Measurements from ENCODE around the gene ACOT9. TPM values are rescaled to one million over a fixed set of nuclear protein-coding genes. Genes with fewer than 3 reads are reported as not detected.
"Not testable (repeated sequence)": the region's sequence is repeated elsewhere in the genome, so short reads cannot be mapped to it uniquely, and the experiment has no call there.

The ACOT9 gene
- polyA plus RNA-seq, 3 donors: 11.8 to 37.2 (median 34.7) TPM

GRCh38 chrX:23770142-23770541, 27.1 kb upstream of the ACOT9 start:
- H3K27ac ChIP-seq (ENCODE audit: low read depth, low read length): no peak overlapping the region
- WGBS, 3 donors: 88 to 100% (median 90%) methylated on average over 2 of the region's 2 CpGs

- 53 to 58% (median 56%) methylated on average over 23 to 28 of the region's 28 CpGs for WGBS, 3 donors
- no peak overlapping the region for H3K27ac ChIP-seq (ENCODE audit: low read depth, low read length)
Measured at GRCh38 chrX:23766650-23767551, 23.8 kb upstream of the ACOT9 start.

GRCh38 chrX:23765868-23766267, 22.8 kb upstream of the ACOT9 start:
- WGBS, 3 donors: 89 to 96% (median 91%) methylated on average over 12 to 16 of the region's 16 CpGs
- no peak overlapping the region for H3K27ac ChIP-seq (ENCODE audit: low read depth, low read length)

GRCh38 chrX:23765449-23765848, 22.4 kb upstream of the ACOT9 start:
- WGBS, 3 donors: 72 to 86% (median 73%) methylated on average over 5 of the region's 5 CpGs
- no peak overlapping the region for H3K27ac ChIP-seq (ENCODE audit: low read depth, low read length)

- 67 to 87% (median 69%) methylated on average over 4 of the region's 4 CpGs for WGBS, 3 donors
Measured at GRCh38 chrX:23764188-23764984, 21.3 kb upstream of the ACOT9 start.

GRCh38 chrX:23759821-23760220, 16.7 kb upstream of the ACOT9 start:
- H3K27ac ChIP-seq (ENCODE audit: low read depth, low read length): no peak overlapping the region
- WGBS, 3 donors: 80 to 87% (median 84%) methylated on average over 2 of the region's 2 CpGs

More at GRCh38 chrX:23764188-23764984, 21.3 kb upstream of the ACOT9 start:
- H3K27ac ChIP-seq (ENCODE audit: low read depth, low read length): no peak overlapping the region

- 0 to 4% (median 3%) methylated on average over 4 of the region's 4 CpGs for WGBS, 3 donors
Measured at GRCh38 chrX:23756165-23756564, 13.1 kb upstream of the ACOT9 start.

GRCh38 chrX:23754664-23755063, 11.6 kb upstream of the ACOT9 start:
- WGBS, 3 donors: 36 to 96% (median 77%) methylated on average over 1 of the region's 1 CpG
- no peak overlapping the region for H3K27ac ChIP-seq (ENCODE audit: low read depth, low read length)

More at GRCh38 chrX:23756165-23756564, 13.1 kb upstream of the ACOT9 start:
- H3K27ac ChIP-seq (ENCODE audit: low read depth, low read length): no peak overlapping the region

GRCh38 chrX:23752740-23753415, 9.8 kb upstream of the ACOT9 start:
- 67 to 80% (median 70%) methylated on average over 2 of the region's 2 CpGs for WGBS, 3 donors
- H3K27ac ChIP-seq (ENCODE audit: low read depth, low read length): no peak overlapping the region

GRCh38 chrX:23749576-23749975, 6.5 kb upstream of the ACOT9 start:
- WGBS, 3 donors: 58 to 72% (median 61%) methylated on average over 2 of the region's 2 CpGs
- H3K27ac ChIP-seq (ENCODE audit: low read depth, low read length): no peak overlapping the region

- H3K27ac ChIP-seq (ENCODE audit: low read depth, low read length): no peak overlapping the region
- WGBS, 3 donors: 82 to 87% (median 84%) methylated on average over 4 of the region's 4 CpGs
Measured at GRCh38 chrX:23749129-23749528, 6.1 kb upstream of the ACOT9 start.

GRCh38 chrX:23745786-23746185, 2.7 kb upstream of the ACOT9 start:
- 25 to 56% (median 43%) methylated on average over 3 of the region's 3 CpGs for WGBS, 3 donors
- H3K27ac ChIP-seq (ENCODE audit: low read depth, low read length): no peak overlapping the region

- WGBS, 3 donors: 43 to 73% (median 64%) methylated on average over 14 of the region's 14 CpGs
- not testable (repeated sequence) for H3K27ac ChIP-seq (ENCODE audit: low read depth, low read length)
Measured at GRCh38 chrX:23743623-23743971, 521 bp upstream of the ACOT9 start.

GRCh38 chrX:23742174-23742696, 841 bp downstream of the ACOT9 start:
- peak overlapping the region; percentile 55 for H3K27ac ChIP-seq (ENCODE audit: low read depth, low read length)
- 2 to 30% (median 8%) methylated on average over 6 of the region's 6 CpGs for WGBS, 3 donors

- no peak overlapping the region for H3K27ac ChIP-seq (ENCODE audit: low read depth, low read length)
Measured at GRCh38 chrX:23737413-23737812, 5.7 kb downstream of the ACOT9 start.

GRCh38 chrX:23736030-23736429, 7.0 kb downstream of the ACOT9 start:
- H3K27ac ChIP-seq (ENCODE audit: low read depth, low read length): no peak overlapping the region
- WGBS, 3 donors: 49 to 92% (median 61%) methylated on average over 3 of the region's 3 CpGs

GRCh38 chrX:23732704-23733103, 10.4 kb downstream of the ACOT9 start:
- H3K27ac ChIP-seq (ENCODE audit: low read depth, low read length): no peak overlapping the region
- WGBS, 3 donors: 61 to 91% (median 72%) methylated on average over 5 of the region's 5 CpGs

- WGBS, 3 donors: 67 to 92% (median 82%) methylated on average over 1 of the region's 1 CpG
- H3K27ac ChIP-seq (ENCODE audit: low read depth, low read length): no peak overlapping the region
Measured at GRCh38 chrX:23731951-23732350, 11.1 kb downstream of the ACOT9 start.

- H3K27ac ChIP-seq (ENCODE audit: low read depth, low read length): no peak overlapping the region
- 73 to 100% (median 83%) methylated on average over 1 of the region's 1 CpG for WGBS, 3 donors
Measured at GRCh38 chrX:23729214-23729613, 13.9 kb downstream of the ACOT9 start.

All from adipose tissue (tissue), 3 donors.